ENCODE results near the gene IFNAR1. TPM values are rescaled to one million over a fixed set of nuclear protein-coding genes. Genes with fewer than 3 reads are reported as not detected.
"Not testable (repeated sequence)": the region's sequence is repeated elsewhere in the genome, so short reads cannot be mapped to it uniquely, and the experiment has no call there.

Gene IFNAR1
- total RNA-seq, 1 donor from 2014 or later, result 18.9 TPM

DNA sequence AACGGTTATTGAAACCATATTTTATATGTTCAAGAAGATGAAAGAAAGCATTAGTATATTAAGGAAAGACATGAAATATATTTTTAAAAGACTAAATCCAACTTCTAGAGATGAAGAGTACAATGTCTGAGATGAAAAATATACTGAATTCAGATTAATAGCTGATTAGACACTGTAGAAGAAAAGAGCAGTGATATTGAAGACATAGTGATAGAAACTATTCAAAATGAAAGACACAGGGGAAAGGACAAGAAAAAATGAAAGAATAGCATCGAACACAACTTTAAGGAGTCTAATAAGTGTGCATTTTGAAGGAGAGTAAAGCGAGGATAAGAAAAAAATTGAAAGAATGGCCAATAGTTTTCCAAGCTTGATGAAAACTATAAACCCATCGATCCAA is 11.2 kb upstream of the IFNAR1 start:
- Mint-ChIP-seq H3K9me3 (peaks cover 5% of the 10 kb centered on the region), H3K4me1 (no peaks in the 10 kb centered on the region), H3K27me3 (ENCODE audit: low read depth) (peaks cover 33% of the 10 kb centered on the region), H3K27ac (ENCODE audit: unreplicated experiment) (no peak overlapping the region), H3K36me3 (ENCODE audit: low read depth) (no peaks in the 10 kb centered on the region), H3K4me3 (no peak overlapping the region)
- DNase-seq (ENCODE audit: low read depth, low spot score), result no peak
- TF ChIP-seq, protein P1, sequence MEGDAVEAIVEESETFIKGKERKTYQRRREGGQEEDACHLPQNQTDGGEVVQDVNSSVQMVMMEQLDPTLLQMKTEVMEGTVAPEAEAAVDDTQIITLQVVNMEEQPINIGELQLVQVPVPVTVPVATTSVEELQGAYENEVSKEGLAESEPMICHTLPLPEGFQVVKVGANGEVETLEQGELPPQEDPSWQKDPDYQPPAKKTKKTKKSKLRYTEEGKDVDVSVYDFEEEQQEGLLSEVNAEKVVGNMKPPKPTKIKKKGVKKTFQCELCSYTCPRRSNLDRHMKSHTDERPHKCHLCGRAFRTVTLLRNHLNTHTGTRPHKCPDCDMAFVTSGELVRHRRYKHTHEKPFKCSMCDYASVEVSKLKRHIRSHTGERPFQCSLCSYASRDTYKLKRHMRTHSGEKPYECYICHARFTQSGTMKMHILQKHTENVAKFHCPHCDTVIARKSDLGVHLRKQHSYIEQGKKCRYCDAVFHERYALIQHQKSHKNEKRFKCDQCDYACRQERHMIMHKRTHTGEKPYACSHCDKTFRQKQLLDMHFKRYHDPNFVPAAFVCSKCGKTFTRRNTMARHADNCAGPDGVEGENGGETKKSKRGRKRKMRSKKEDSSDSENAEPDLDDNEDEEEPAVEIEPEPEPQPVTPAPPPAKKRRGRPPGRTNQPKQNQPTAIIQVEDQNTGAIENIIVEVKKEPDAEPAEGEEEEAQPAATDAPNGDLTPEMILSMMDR (conservative IDR thresholded peaks at IDR 0.05), result no peak

DNA sequence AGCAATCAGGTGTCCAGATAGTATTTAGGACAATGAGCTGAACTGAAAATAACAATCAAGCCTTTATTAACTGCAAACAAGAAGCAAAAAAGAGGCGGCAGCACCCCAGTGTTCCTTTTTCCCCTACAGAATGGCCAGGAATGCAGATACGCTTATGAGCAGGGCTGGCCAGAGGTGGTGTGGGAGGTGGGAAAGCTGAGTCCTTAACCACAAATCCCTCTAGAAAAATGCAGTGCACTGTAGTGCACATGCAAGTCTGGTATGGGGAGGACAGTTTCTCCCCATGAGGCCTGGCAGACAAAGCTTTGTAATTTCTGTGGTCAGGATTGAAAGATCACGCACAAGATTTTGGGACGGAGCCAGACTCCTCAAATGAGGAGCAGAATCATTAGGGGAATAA is 10.7 kb upstream of the IFNAR1 start:
- Mint-ChIP-seq H3K4me3 (no peak overlapping the region), H3K9me3 (peaks cover 5% of the 10 kb centered on the region), H3K27me3 (ENCODE audit: low read depth) (peaks cover 33% of the 10 kb centered on the region), H3K4me1 (no peaks in the 10 kb centered on the region), H3K36me3 (ENCODE audit: low read depth) (no peaks in the 10 kb centered on the region), H3K27ac (ENCODE audit: unreplicated experiment) (no peak overlapping the region)
- DNase-seq (ENCODE audit: low read depth, low spot score), result no peak
- TF ChIP-seq, protein P1 (conservative IDR thresholded peaks at IDR 0.05), result no peak

DNA sequence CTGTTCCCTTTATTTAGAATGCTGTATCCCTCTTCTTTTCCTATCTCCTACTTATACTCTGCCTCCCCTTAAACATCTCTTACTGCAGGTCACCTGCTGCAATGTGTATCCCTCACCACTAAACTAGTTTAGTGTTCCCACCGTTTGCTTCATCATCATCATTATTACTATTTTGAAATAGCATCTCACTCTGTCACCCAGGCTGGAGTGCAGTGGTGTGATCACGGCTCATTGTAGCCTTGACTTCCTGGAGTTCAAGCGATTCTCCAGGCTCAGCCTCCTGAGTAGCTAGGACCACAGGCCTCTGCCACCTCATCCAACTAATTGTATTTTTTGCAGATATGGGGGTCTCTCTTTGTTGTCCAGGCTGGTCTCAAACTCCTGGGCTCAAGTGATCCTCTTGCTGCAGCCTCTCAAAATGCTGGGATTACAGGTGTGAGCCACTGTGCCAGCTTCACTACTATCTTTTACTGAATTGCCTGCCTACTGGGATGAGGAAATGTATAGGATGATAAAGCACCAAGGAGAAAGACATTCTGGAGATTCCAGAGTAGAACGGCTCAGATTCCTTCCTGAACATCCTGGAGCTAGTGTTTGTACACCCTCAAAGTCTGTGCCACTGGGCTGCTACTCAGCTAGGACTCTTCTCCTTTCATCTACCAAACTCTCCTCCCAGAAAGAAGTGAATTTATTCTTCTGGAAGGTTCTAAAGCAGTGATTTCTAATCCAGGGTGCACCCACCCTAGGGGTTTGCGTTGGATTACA is 8.6 kb upstream of the IFNAR1 start:
- Mint-ChIP-seq H3K27me3 (ENCODE audit: low read depth) (peaks cover 33% of the 10 kb centered on the region), H3K27ac (ENCODE audit: unreplicated experiment) (no peak overlapping the region), H3K4me1 (no peaks in the 10 kb centered on the region), H3K4me3 (no peak overlapping the region), H3K9me3 (peaks cover 5% of the 10 kb centered on the region), H3K36me3 (ENCODE audit: low read depth) (no peaks in the 10 kb centered on the region)
- TF ChIP-seq, protein P1 (conservative IDR thresholded peaks at IDR 0.05), result no peak
- DNase-seq (ENCODE audit: low read depth, low spot score), result no peak

DNA sequence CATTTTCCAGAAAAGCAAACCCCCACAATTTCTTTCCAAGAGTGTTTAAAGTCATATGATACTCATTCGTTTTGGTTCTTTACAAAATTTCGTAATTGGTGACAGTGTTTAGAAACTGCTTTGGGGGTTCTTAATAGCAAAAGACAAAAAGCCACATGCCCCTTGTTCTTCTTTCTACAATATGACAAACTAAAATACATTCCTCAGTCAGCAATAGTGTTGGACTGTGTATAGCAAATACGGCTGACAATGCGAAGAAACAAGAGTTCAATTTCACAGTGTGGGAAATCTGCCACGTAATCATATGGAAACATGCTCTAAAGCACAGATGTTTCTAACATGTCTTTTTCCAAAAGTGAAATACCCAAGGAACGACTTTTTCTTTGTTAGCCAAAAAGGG is 7.6 kb upstream of the IFNAR1 start:
- H3K9me3 Mint-ChIP-seq, result peaks cover 5% of the 10 kb centered on the region
- no peak for DNase-seq (ENCODE audit: low read depth, low spot score)
- H3K36me3 Mint-ChIP-seq (ENCODE audit: low read depth), result no peaks in the 10 kb centered on the region
- TF ChIP-seq, protein P1 (conservative IDR thresholded peaks at IDR 0.05), result no peak
- no peak overlapping the region for H3K4me3 Mint-ChIP-seq
- peaks cover 33% of the 10 kb centered on the region for H3K27me3 Mint-ChIP-seq (ENCODE audit: low read depth)
- no peak overlapping the region for H3K27ac Mint-ChIP-seq (ENCODE audit: unreplicated experiment)
- no peaks in the 10 kb centered on the region for H3K4me1 Mint-ChIP-seq

DNA sequence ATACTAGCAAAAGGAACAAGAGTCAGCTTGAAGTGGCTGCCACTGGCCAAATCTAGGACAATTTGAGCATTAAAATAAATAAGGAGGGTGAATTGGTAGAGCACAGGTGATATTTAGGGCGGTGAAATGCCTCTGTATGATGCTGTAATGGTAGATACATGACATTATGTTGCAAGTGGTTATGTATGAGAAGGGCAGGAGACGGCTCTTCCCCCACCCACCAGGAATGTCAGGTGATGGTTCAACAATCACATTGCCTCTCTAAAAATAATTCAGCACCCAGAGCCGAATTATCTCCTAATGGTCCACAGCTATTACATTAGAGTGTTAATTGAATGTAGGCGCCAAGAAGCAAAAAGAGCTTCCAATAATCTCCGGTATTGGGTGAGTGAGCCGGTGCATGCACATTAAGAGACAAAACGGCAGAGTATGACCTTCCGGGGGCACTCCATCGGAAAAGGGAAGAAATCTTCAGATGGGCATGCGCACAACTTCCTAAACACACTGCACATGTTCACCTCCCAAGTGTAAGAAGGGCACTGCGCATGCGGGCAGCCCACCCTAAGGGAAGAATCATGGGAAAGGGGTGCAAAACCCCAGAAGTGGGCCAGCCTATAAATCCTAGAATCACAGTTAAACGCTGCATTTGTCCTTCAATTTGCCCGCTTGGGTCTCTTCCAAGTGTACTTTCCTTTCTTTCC is 6.8 kb upstream of the IFNAR1 start:
- TF ChIP-seq, protein P1 (conservative IDR thresholded peaks at IDR 0.05), result no peak
- H3K36me3 Mint-ChIP-seq (ENCODE audit: low read depth), result no peaks in the 10 kb centered on the region
- no peak overlapping the region for H3K4me3 Mint-ChIP-seq
- H3K27ac Mint-ChIP-seq (ENCODE audit: unreplicated experiment), result no peak overlapping the region
- no peak for DNase-seq (ENCODE audit: low read depth, low spot score)
- no peaks in the 10 kb centered on the region for H3K4me1 Mint-ChIP-seq
- H3K9me3 Mint-ChIP-seq, result peaks cover 5% of the 10 kb centered on the region
- peaks cover 33% of the 10 kb centered on the region for H3K27me3 Mint-ChIP-seq (ENCODE audit: low read depth)

DNA sequence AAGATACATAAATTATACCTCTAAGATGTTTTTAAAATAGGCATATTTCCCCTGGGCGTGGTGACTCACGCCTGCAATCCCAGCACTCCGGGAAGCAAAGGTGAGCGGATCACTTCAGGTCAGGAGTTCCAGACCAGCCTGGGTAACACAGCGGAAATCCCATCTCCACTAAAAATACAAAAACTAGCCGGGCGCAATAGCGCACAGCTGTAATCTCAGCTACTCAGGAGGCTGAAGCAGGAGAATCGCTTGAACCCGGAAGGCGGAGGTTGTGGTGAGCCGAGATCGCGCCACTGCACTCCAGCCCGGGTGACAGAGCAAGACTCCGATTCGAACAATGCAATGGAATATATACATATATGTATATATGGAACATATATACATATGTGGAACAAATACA is 3.8 kb upstream of the IFNAR1 start:
- H3K27ac Mint-ChIP-seq (ENCODE audit: unreplicated experiment); H3K4me1 Mint-ChIP-seq: not testable (repeated sequence)

DNA sequence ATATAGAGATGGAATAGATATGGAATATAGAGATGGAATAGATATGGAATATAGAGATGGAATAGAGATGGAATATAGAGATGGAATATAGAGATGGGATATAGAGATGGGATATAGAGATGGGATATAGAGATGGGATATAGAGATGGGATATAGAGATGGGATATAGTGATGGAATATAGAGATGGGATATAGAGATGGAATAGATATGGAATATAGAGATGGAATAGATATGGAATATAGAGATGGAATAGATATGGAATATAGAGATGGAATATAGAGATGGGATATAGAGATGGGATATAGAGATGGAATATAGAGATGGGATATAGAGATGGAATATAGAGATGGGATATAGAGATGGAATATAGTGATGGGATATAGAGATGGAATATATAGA is 1.2 kb upstream of the IFNAR1 start:
- H3K36me3 Mint-ChIP-seq (ENCODE audit: low read depth); H3K4me1 Mint-ChIP-seq; DNase-seq (ENCODE audit: low read depth, low spot score); H3K9me3 Mint-ChIP-seq; H3K27ac Mint-ChIP-seq (ENCODE audit: unreplicated experiment); H3K27me3 Mint-ChIP-seq (ENCODE audit: low read depth); H3K4me3 Mint-ChIP-seq: not testable (repeated sequence)

More for the DNA sequence above, 3.8 kb upstream of the IFNAR1 start:
- H3K27me3 Mint-ChIP-seq (ENCODE audit: low read depth), result peaks cover 20% of the 10 kb centered on the region
- H3K4me3 Mint-ChIP-seq; DNase-seq (ENCODE audit: low read depth, low spot score); H3K9me3 Mint-ChIP-seq; H3K36me3 Mint-ChIP-seq (ENCODE audit: low read depth): not testable (repeated sequence)
